Large intestine (tissue), 3 donors: ENCODE measurements around the gene CCDC9. TPM values are rescaled to one million over a fixed set of nuclear protein-coding genes. Genes with fewer than 3 reads are reported as not detected.

Experiments
- DNase-seq, 2 donors: peaks; one replicate each; pipeline versions ENCODE4 v3.0.0 to v3.0.0-alpha.2; 2013
- H3K27ac ChIP-seq: one replicate; pipeline ENCODE4 v1.5.1; 2013; ENCODE audit warnings: low read length
- H3K27me3 ChIP-seq: 2 replicates; pipeline ENCODE4 v1.6.1; 2013; ENCODE audit warnings: low read length; ENCODE audit not compliant: control insufficient read depth, insufficient read depth
- H3K36me3 ChIP-seq: 2 replicates; pipeline ENCODE4 v1.6.1; 2013; ENCODE audit warnings: low read length; ENCODE audit not compliant: control insufficient read depth, insufficient read depth
- H3K4me1 ChIP-seq: one replicate; pipeline ENCODE4 v1.6.1; 2013; ENCODE audit warnings: low read length; ENCODE audit not compliant: control insufficient read depth, insufficient read depth
- H3K4me3 ChIP-seq: one replicate; pipeline ENCODE4 v1.5.1; 2013; ENCODE audit warnings: low read length
- H3K9me3 ChIP-seq: one replicate; pipeline ENCODE4 v1.6.1; 2013; ENCODE audit warnings: mild to moderate bottlenecking, low read depth, low read length, moderate library complexity; ENCODE audit not compliant: control insufficient read depth
- WGBS: methylation state at CpG from one replicate; pipeline ENCODE4 v1.1.5; 2013; ENCODE audit warnings: low lambda C conversion rate; ENCODE audit not compliant: insufficient coverage; 5-methylcytosine and 5-hydroxymethylcytosine counted together
- polyA plus RNA-seq: library from polyadenylated mRNA; unstranded; fragments of 120-200 nt; gene quantifications from one replicate; pipeline ENCODE4 v1.2.1, GENCODE V29; 2013

The CCDC9 gene
- polyA plus RNA-seq, 1 donor = 23.2 TPM

GRCh38 chr19:47302249-47302648, 45.9 kb downstream of the CCDC9 start:
- H3K27ac ChIP-seq = no peak overlapping the region
- H3K36me3 ChIP-seq = no peaks in the 10 kb centered on the region
- H3K27me3 ChIP-seq = no peaks in the 10 kb centered on the region
- no peak for DNase-seq
- H3K4me1 ChIP-seq = no peaks in the 10 kb centered on the region
- H3K9me3 ChIP-seq = no peaks in the 10 kb centered on the region
- no CpG with 5 or more reads among the region's 10 CpGs for WGBS
- no peak overlapping the region for H3K4me3 ChIP-seq

GRCh38 chr19:47303966-47304365, 47.6 kb downstream of the CCDC9 start:
- Histone ChIP-seq H3K4me3 (no peak overlapping the region), H3K9me3 (no peaks in the 10 kb centered on the region), H3K27me3 (peaks cover 1% of the 10 kb centered on the region), H3K4me1 (no peaks in the 10 kb centered on the region), H3K36me3 (no peaks in the 10 kb centered on the region), H3K27ac (no peak overlapping the region)
- 100% methylated on average over 1 of the region's 6 CpGs for WGBS
- no peak for DNase-seq

- Histone ChIP-seq H3K4me1 (no peaks in the 10 kb centered on the region), H3K27ac (no peak overlapping the region), H3K9me3 (no peaks in the 10 kb centered on the region), H3K4me3 (no peak overlapping the region), H3K27me3 (peaks cover 2% of the 10 kb centered on the region), H3K36me3 (no peaks in the 10 kb centered on the region)
- DNase-seq = peak; percentile 15 to 25
- WGBS = 0% methylated on average over 1 of the region's 14 CpGs
Measured at GRCh38 chr19:47305309-47305751, 49.0 kb downstream of the CCDC9 start.

GRCh38 chr19:47306303-47306702, 50.0 kb downstream of the CCDC9 start:
- peaks cover 2% of the 10 kb centered on the region for H3K27me3 ChIP-seq
- no peaks in the 10 kb centered on the region for H3K4me1 ChIP-seq
- no peaks in the 10 kb centered on the region for H3K36me3 ChIP-seq
- WGBS = no CpG with 5 or more reads among the region's 3 CpGs
- no peak for DNase-seq
- H3K27ac ChIP-seq = no peak overlapping the region
- H3K9me3 ChIP-seq = no peaks in the 10 kb centered on the region
- H3K4me3 ChIP-seq = no peak overlapping the region

- H3K27ac ChIP-seq = no peak overlapping the region
- no CpG with 5 or more reads among the region's 8 CpGs for WGBS
Measured at GRCh38 chr19:47309038-47309437, 52.7 kb downstream of the CCDC9 start.

GRCh38 chr19:47309608-47310007, 53.3 kb downstream of the CCDC9 start, which contains the start of gene C5AR1:
Gene C5AR1, plus strand, starts transcription at chr19:47309861. Its CDS starts 35 bp downstream, at chr19:47309896.
- Histone ChIP-seq H3K27ac (no peak within 1 kb of the TSS), H3K36me3 (no peaks in the 10 kb centered on the region), H3K27me3 (peaks cover 2% of the 10 kb centered on the region), H3K4me1 (no peaks in the 10 kb centered on the region), H3K4me3 (no peak within 1 kb of the TSS), H3K9me3 (no peaks in the 10 kb centered on the region)
- no peak for DNase-seq
- WGBS = no CpG with 5 or more reads among the region's 12 CpGs

More at GRCh38 chr19:47309038-47309437, 52.7 kb downstream of the CCDC9 start:
- Histone ChIP-seq H3K4me1 (no peaks in the 10 kb centered on the region), H3K36me3 (no peaks in the 10 kb centered on the region), H3K27me3 (peaks cover 2% of the 10 kb centered on the region), H3K9me3 (no peaks in the 10 kb centered on the region), H3K4me3 (no peak overlapping the region)
- no peak for DNase-seq

GRCh38 chr19:47310323-47310722, 54.0 kb downstream of the CCDC9 start:
- DNase-seq = no peak
- Histone ChIP-seq H3K27me3 (peaks cover 2% of the 10 kb centered on the region), H3K36me3 (no peaks in the 10 kb centered on the region), H3K27ac (no peak overlapping the region), H3K9me3 (no peaks in the 10 kb centered on the region), H3K4me3 (no peak overlapping the region), H3K4me1 (no peaks in the 10 kb centered on the region)
- WGBS = 100% methylated on average over 1 of the region's 2 CpGs

GRCh38 chr19:47310819-47311218, 54.5 kb downstream of the CCDC9 start:
- DNase-seq = no peak
- 44% methylated on average over 3 of the region's 5 CpGs for WGBS
- no peak overlapping the region for H3K4me3 ChIP-seq
- H3K27me3 ChIP-seq = peaks cover 2% of the 10 kb centered on the region
- no peaks in the 10 kb centered on the region for H3K36me3 ChIP-seq
- no peaks in the 10 kb centered on the region for H3K4me1 ChIP-seq
- H3K27ac ChIP-seq = no peak overlapping the region
- no peaks in the 10 kb centered on the region for H3K9me3 ChIP-seq

GRCh38 chr19:47312366-47313006, 56.2 kb downstream of the CCDC9 start:
- H3K4me3 ChIP-seq = no peak overlapping the region
- no peaks in the 10 kb centered on the region for H3K36me3 ChIP-seq
- no peak overlapping the region for H3K27ac ChIP-seq
- peaks cover 2% of the 10 kb centered on the region for H3K27me3 ChIP-seq
- DNase-seq = no peak
- no CpG with 5 or more reads among the region's 5 CpGs for WGBS
- H3K9me3 ChIP-seq = no peaks in the 10 kb centered on the region
- no peaks in the 10 kb centered on the region for H3K4me1 ChIP-seq

- Histone ChIP-seq H3K4me3 (no peak overlapping the region), H3K36me3 (no peaks in the 10 kb centered on the region), H3K27ac (no peak overlapping the region), H3K4me1 (no peaks in the 10 kb centered on the region), H3K9me3 (no peaks in the 10 kb centered on the region), H3K27me3 (peaks cover 2% of the 10 kb centered on the region)
- WGBS = 100% methylated on average over 1 of the region's 10 CpGs
- no peak for DNase-seq
Measured at GRCh38 chr19:47313754-47314295, 57.5 kb downstream of the CCDC9 start.
